B cell (primary cell): ENCODE results near the gene CARD10. TPM values are rescaled to one million over a fixed set of nuclear protein-coding genes. Genes with fewer than 3 reads are reported as not detected.

Source experiments
- ATAC-seq: fragments of 200-7000 bp; cut with Tn5 transposase; one replicate; pipeline ENCODE4 v1.10.0; 2021; ENCODE audit warnings: low read depth, mild to moderate bottlenecking, moderate number of reproducible peaks, moderate library complexity
- CTCF ChIA-PET: fragments of 350-600 bp; sonication (Branson Sonifier 250); formaldehyde crosslinking; loops from one replicate; lab custom pipeline; 2021; ENCODE audit warnings: antibody characterized with exemption, inconsistent platforms; lab: Charles Lee
- POLR2A ChIA-PET: fragments of 350-600 bp; sonication (Branson Sonifier 250); formaldehyde crosslinking; loops from one replicate; lab custom pipeline; 2021; ENCODE audit warnings: antibody characterized with exemption; lab: Charles Lee
- DNase-seq: peaks from one replicate; pipeline ENCODE4 v3.0.0; 2013
- H2AFZ ChIP-seq: 2 replicates; pipeline ENCODE4 v1.6.1; 2012; ENCODE audit warnings: mild to moderate bottlenecking, low read depth, low read length; ENCODE audit not compliant: insufficient read depth, poor library complexity, severe bottlenecking
- H3K27ac ChIP-seq, 2 donors: 1 replicate in 1 of 2; 2 replicates in 1 of 2; pipeline ENCODE4 v1.5.1; 2012 to 2013; ENCODE audit warnings: low read length in 2 of 2, mild to moderate bottlenecking in 2 of 2, moderate library complexity in 1 of 2
- H3K27me3 ChIP-seq, 4 experiments: fragments of 200-600 bp in 1 of 4; sonication (generic) in 1 of 4; replicated peaks in 1 of 4; 1 replicate in 2 of 4; 2 replicates in 2 of 4; pipeline versions ENCODE4 v1.6.1 to v1.7.0; 2013 to 2016; ENCODE audit warnings: low read length in 3 of 4, mild to moderate bottlenecking in 2 of 4, mixed read lengths in 1 of 4, moderate library complexity in 1 of 4; ENCODE audit not compliant: insufficient read depth in 4 of 4, control insufficient read depth in 3 of 4; ENCODE audit errors: control extremely low read depth in 1 of 4
- H3K36me3 ChIP-seq, 2 experiments: replicated peaks in 1 of 2; 1 replicate in 1 of 2; 2 replicates in 1 of 2; pipeline versions ENCODE4 v1.6.1 to v1.7.1; 2013; ENCODE audit warnings: low read length in 1 of 2; ENCODE audit not compliant: insufficient read depth in 2 of 2, control insufficient read depth in 1 of 2; ENCODE audit errors: control extremely low read depth in 1 of 2, extremely low read depth in 1 of 2
- H3K4me1 ChIP-seq, 2 donors: fragments of 200-600 bp in 1 of 2; sonication (generic) in 1 of 2; 1 replicate in 1 of 2; 2 replicates in 1 of 2; pipeline versions ENCODE4 v1.5.1 to v1.6.1; 2013 to 2017; ENCODE audit warnings: low read length in 2 of 2; ENCODE audit not compliant: control insufficient read depth in 2 of 2, insufficient read depth in 2 of 2
- H3K4me2 ChIP-seq: replicated peaks from 2 replicates; pipeline ENCODE3; 2012; ENCODE audit warnings: mild to moderate bottlenecking, low read depth, low read length; ENCODE audit not compliant: poor library complexity, severe bottlenecking
- H3K4me3 ChIP-seq, 5 experiments: fragments of 200-600 bp in 1 of 5; sonication (generic) in 1 of 5; 1 replicate in 3 of 5; 2 replicates in 2 of 5; pipeline versions ENCODE4 v1.5.1 to v1.7.0; 2011 to 2016; ENCODE audit warnings: low read length in 4 of 5, mild to moderate bottlenecking in 4 of 5, low read depth in 2 of 5, control low read depth in 1 of 5, moderate library complexity in 1 of 5; ENCODE audit not compliant: insufficient read depth in 1 of 5; ENCODE audit errors: control extremely low read depth in 1 of 5, extremely low read depth in 1 of 5
- H3K79me2 ChIP-seq: fragments of 200-600 bp; sonication (generic); one replicate; pipeline ENCODE4 v1.6.0; 2016; ENCODE audit warnings: low read length; ENCODE audit not compliant: control insufficient read depth, insufficient read depth
- H3K9ac ChIP-seq: fragments of 200-600 bp; sonication (generic); 2 replicates; pipeline ENCODE4 v1.6.1; 2017; ENCODE audit warnings: mild to moderate bottlenecking, low read length, moderate library complexity
- H3K9me3 ChIP-seq, 3 donors: one replicate each; pipeline versions ENCODE4 v1.6.1 to v1.7.1; 2013; ENCODE audit warnings: low read length in 2 of 3; ENCODE audit not compliant: control insufficient read depth in 2 of 3, insufficient read depth in 1 of 3; ENCODE audit errors: control extremely low read depth in 1 of 3
- H4K20me1 ChIP-seq: 2 replicates; pipeline ENCODE4 v1.6.0; 2012; ENCODE audit warnings: mild to moderate bottlenecking, low read length; ENCODE audit not compliant: insufficient read depth, control insufficient read depth, poor library complexity, severe bottlenecking
- H3K27ac Mint-ChIP-seq: one replicate; pipeline ENCODE4 v1.8.0; 2021; ENCODE audit warnings: mixed read lengths
- H3K27me3 Mint-ChIP-seq: one replicate; pipeline ENCODE4 v1.8.0; 2021; ENCODE audit warnings: mixed read lengths
- H3K4me1 Mint-ChIP-seq: one replicate; pipeline ENCODE4 v1.8.0; 2021; ENCODE audit warnings: mixed read lengths
- H3K4me3 Mint-ChIP-seq: one replicate; pipeline ENCODE4 v1.8.0; 2021; ENCODE audit warnings: mixed read lengths
- H3K9me3 Mint-ChIP-seq: one replicate; pipeline ENCODE4 v1.8.0; 2022; ENCODE audit warnings: mixed read lengths; ENCODE audit not compliant: insufficient read depth
- CTCF ChIP-seq: fragments of 200-600 bp; IDR thresholded peaks from one replicate; pipeline ENCODE4 v1.8.0; 2022; ENCODE audit warnings: antibody characterized with exemption, mild to moderate bottlenecking
- EZH2 ChIP-seq: IDR thresholded peaks from 2 replicates; pipeline ENCODE4 v1.6.1; 2012; ENCODE audit warnings: borderline replicate concordance, low read depth, mild to moderate bottlenecking, moderate library complexity, low read length; ENCODE audit not compliant: insufficient read depth, poor library complexity, severe bottlenecking
- WGBS: methylation state at CpG from one replicate; pipeline ENCODE4 v1.1.5; 2013; ENCODE audit warnings: missing lambda C conversion rate; ENCODE audit not compliant: insufficient coverage; 5-methylcytosine and 5-hydroxymethylcytosine counted together
- intact Hi-C: fragments of 100-400 bp; cut with micrococcal nuclease; formaldehyde crosslinking; loops from one replicate; pipeline ENCODE4 v1.10.0; 2022
- polyA plus RNA-seq: library from polyadenylated mRNA; depleted of rRNA; stranded (reverse); fragments of >200 nt; gene quantifications from 2 replicates; pipeline ENCODE4 v1.2.3, GENCODE V29; 2012
- total RNA-seq, 2 donors: library from RNA; stranded (reverse); fragments of 120-200 nt in 1 of 2; gene quantifications; 1 replicate in 1 of 2; 2 replicates in 1 of 2; pipeline versions ENCODE4 v1.2.3 to v1.2.4, GENCODE V29; 2013 to 2022

CARD10 gene
- total and polyA plus RNA-seq, 2 donors (not counting 1 experiment from before 2014, with no cell fraction given) = not detected

- ChIA-PET POLR2A (no interaction called here), CTCF (interaction anchor here (1.5 to 7.0 kb wide), 5 partner anchors 18 to 96 kb away, joined by 5 to 278 read pairs (median 43); no protein-coding TSS in a partner anchor)
- DNase-seq (no peak), ATAC-seq (no peak)
- no peak overlapping the region for H3K27ac Mint-ChIP-seq
- H4K20me1 ChIP-seq = no peaks in the 10 kb centered on the region
- TF ChIP-seq CTCF (no peak), EZH2 (no peak)
- no peak overlapping the region for H3K27ac ChIP-seq
- no peak overlapping the region for H3K9ac ChIP-seq
- H2AFZ ChIP-seq = no peak overlapping the region
- no peaks in the 10 kb centered on the region for H3K79me2 ChIP-seq
- WGBS = 93% methylated on average over 11 of the region's 14 CpGs
- no peaks in the 10 kb centered on the region for H3K36me3 ChIP-seq
- H3K9me3 Mint-ChIP-seq = no peaks in the 10 kb centered on the region
- peaks cover 0 to 8% (median 2%) of the 10 kb centered on the region in 4 experiments for H3K27me3 ChIP-seq
- peaks cover 19% of the 10 kb centered on the region for H3K4me1 Mint-ChIP-seq
- no peak overlapping the region for H3K4me3 Mint-ChIP-seq
- H3K4me3 ChIP-seq = no peak overlapping the region
- intact Hi-C loops = no loop called here
- H3K4me1 ChIP-seq = peaks cover 21 to 26% of the 10 kb centered on the region in 2 donors
- H3K27me3 Mint-ChIP-seq = peaks cover 20% of the 10 kb centered on the region
- H3K4me2 ChIP-seq = no peak overlapping the region
- peaks cover 0 to 6% (median 0%) of the 10 kb centered on the region in 3 donors for H3K9me3 ChIP-seq
These were observed 49.3 kb upstream of the CARD10 start for GRCh38 chr22:37568448-37569008.

GRCh38 chr22:37568012-37568411, 48.8 kb upstream of the CARD10 start:
- Histone ChIP-seq H3K36me3 (no peaks in the 10 kb centered on the region), H2AFZ (no peak overlapping the region), H4K20me1 (no peaks in the 10 kb centered on the region), H3K27ac (no peak overlapping the region), H3K4me3 (no peak overlapping the region), H3K9ac (no peak overlapping the region), H3K9me3 (peaks cover 0 to 8% (median 0%) of the 10 kb centered on the region in 3 donors), H3K4me1 (peaks cover 21 to 26% of the 10 kb centered on the region in 2 donors), H3K4me2 (no peak overlapping the region), H3K27me3 (peaks cover 0 to 14% (median 3%) of the 10 kb centered on the region in 4 experiments), H3K79me2 (no peaks in the 10 kb centered on the region)
- CTCF ChIA-PET = interaction anchor here (1.0 to 7.0 kb wide), 17 partner anchors 10 to 524 kb away, joined by 3 to 278 read pairs (median 9); partner anchors contain the start of genes CYTH4 and NOL12
- POLR2A ChIA-PET = no interaction called here
- 95% methylated on average over 12 of the region's 15 CpGs for WGBS
- ATAC-seq = no peak
- Mint-ChIP-seq H3K27ac (no peak overlapping the region), H3K27me3 (peaks cover 25% of the 10 kb centered on the region), H3K4me3 (no peak overlapping the region), H3K9me3 (no peaks in the 10 kb centered on the region), H3K4me1 (peaks cover 19% of the 10 kb centered on the region)
- intact Hi-C loops = no loop called here
- DNase-seq = no peak
- TF ChIP-seq CTCF (no peak), EZH2 (no peak)
